HG02870 (cell line): ENCODE data around the gene EN1.

ENCODE experiments used
- ATAC-seq: cut with Tn5 transposase; IDR thresholded peaks from one replicate; pipeline ENCODE4 v1.9.1; 2021; ENCODE audit warnings: mild to moderate bottlenecking, moderate library complexity; ENCODE audit not compliant: unreplicated experiment

Gene EN1

GRCh38 chr2:118846953-118847761 lies at the start of gene EN1:
Gene EN1 (minus strand): TSS chr2:118847648. CDS start chr2:118847167, 481 bp downstream.
- ATAC-seq = no peak

DNA sequence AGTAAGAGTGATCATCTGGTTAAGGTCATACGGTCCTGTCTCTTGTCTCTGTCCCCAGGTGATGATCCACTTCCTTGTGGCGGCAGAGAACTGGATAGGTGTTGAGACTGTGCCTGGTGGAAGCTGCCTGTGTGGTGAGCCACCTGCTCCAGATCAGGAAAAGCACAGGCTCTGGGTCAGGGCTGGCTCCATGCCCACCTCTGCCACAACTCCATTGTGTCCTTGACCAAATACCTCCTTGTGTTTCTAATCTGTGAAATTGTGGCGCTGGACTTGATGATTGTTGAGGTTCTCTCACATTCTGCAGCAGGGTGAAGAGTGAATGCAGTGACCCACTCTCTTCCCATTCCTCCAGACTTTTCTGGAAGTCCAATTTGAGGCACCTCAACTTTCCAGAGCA lies 45.7 kb upstream of the EN1 start:
- no peak for ATAC-seq

DNA sequence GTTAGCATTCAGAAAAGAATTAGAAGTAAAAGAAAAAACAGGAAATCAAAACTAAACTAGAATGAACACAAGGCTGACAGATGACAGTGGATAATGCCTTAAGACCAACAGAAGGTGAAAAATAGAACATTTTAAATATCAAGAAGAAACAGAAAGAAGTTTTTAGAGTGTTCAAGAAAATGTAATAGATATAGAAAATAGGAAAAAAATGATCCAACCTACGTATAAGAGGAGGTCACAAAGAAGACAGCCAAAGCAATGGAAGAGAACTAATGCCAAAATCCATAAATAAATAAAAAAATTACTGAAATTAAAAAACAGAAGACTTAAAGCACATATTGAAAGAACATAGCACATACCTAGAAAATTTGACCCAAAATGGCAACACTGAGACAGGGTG lies 42.5 kb upstream of the EN1 start:
- ATAC-seq = no peak

GRCh38 chr2:118883792-118884191 lies 36.3 kb upstream of the EN1 start:
- no peak for ATAC-seq

DNA sequence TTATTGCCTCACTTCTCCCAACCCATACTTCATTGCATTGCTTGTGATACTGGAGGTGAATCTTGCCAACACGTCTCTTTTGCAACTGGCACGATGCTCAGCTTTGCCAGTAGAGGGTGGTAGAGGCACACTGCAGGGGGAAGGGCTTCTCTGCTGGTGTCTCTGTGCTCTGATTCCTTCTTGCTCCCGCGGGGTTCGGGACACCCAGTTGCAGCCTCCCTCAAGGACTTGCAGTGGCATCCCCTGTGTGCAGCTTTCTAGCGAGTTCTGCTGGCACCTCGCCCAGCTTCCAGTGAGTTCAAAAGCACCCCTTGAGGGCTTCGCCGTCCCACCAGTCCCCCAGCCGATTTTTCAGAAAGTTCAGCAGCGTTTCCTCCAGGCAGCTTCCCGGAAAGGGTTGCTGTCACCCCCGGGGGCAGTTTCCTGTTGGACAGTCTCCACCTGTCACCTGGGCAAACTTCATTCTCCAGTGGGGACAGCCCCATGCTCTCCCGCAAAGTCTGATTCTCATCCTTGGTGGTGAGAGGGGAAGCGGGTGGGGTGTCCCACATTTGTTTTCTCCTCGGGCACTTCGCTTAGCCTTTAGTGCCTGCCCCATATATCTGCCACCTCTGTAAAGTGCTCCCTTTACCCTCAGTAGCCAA lies 35.4 kb upstream of the EN1 start:
- peak; percentile 67 for ATAC-seq

- ATAC-seq = peak; percentile 92
These were observed 34.2 kb upstream of the EN1 start for GRCh38 chr2:118881490-118882129.

- no peak for ATAC-seq
These were observed 33.1 kb upstream of the EN1 start for GRCh38 chr2:118880501-118880900.

- ATAC-seq = no peak
These were observed 31.2 kb upstream of the EN1 start for GRCh38 chr2:118878531-118879149.

DNA sequence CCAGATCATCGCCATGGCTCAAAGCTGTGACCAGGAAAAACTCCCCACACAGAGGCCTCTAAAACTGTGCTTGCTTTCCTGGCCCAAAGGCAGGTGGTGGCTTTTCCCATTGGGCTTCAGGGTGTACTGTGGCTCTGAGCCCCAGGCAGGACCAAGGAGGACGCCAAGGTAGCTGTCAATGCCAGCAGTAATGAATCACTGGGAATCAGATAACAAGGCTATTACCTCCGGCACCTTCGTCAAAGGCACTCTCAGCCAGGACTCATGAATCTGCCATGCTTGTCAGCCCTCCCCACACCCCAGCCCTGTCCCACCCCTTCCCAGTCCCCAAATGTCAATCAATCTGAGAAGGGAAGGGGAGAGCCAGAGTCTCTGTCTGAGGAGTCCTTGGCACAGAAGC lies 27.9 kb upstream of the EN1 start:
- no peak for ATAC-seq

DNA sequence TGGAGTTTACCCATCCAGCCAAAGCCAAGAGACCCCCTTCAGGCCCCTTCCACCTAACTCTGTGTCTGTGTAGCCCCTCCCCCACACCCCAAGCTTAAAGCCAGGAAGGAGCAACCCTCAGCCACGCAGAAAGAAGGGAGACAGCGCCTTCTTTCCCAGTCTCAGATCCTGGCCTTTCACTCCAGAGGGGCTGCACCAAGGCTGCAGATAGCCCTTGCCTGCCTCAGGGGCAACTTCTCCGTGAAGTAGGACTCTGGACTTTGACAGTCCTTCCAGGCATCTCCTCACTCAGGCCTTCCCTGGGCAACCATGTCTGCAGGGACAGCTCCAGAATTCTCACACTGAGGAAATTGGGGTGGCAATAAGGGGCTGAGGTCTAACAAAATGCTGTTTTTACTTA lies 26.9 kb upstream of the EN1 start:
- no peak for ATAC-seq

DNA sequence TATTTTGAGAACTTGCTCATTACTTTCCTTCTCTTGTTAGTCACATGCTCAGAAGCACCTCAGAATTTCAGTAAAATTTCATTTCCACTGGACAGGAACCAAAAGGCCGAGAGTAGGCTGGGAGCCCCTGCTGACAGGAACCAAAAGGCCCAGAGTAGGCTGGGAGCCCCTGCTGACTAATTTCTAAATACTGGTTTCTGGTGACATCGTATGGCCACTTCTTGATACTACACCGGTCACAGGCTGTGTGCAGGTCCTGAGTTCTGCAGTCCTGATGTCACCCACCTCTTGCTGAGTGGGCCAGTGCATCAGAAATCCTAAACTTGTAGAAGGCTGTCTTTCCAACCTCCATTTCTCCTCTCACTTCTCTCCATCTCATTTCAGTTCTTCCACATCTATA lies 17.7 kb upstream of the EN1 start:
- ATAC-seq = peak; percentile 97

GRCh38 chr2:118864207-118864606 lies 16.8 kb upstream of the EN1 start:
- no peak for ATAC-seq

DNA sequence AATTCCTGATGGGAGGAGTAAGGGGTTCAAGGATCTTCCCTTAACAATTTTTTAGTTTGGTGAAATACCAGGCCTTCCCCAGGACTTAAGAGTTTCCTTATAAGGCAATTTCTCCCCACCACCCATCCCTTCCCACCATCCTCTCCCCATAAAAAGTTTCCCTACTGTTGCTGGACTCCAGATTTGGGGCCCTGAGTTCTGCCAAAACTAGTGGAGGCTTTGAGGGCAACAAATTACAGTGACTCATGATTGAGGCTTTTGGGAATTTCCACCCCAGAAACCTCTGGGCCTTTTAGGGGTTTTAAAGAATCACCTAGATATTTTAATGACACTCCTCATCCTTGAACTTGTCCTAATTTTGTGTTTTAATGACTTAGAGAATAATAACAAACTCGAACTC lies 14.3 kb upstream of the EN1 start:
- ATAC-seq = no peak

DNA sequence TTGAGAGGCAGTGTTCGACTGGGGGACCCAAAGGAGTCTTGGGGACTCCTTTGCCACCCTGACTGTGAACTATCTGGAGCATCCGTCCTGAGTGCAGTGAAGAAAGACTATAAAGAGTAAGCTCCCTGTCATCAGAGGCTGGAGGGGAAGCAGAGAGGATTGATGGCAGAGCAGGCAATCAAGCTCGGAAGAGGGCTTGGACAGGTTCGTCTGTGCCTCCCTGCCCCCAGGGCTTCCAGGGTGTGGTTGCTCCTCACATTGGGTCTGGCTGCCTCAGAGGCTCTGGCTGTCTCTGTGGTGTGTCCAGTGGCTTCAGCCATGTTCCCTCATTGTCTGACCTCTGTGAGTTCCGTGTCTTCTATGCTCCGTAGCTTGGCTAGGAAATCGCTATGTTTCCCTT lies 13.8 kb upstream of the EN1 start:
- ATAC-seq = no peak

- no peak for ATAC-seq
These were observed 13.1 kb upstream of the EN1 start for GRCh38 chr2:118860506-118860905.

- no peak for ATAC-seq
These were observed 11.8 kb upstream of the EN1 start for GRCh38 chr2:118859157-118859770.

DNA sequence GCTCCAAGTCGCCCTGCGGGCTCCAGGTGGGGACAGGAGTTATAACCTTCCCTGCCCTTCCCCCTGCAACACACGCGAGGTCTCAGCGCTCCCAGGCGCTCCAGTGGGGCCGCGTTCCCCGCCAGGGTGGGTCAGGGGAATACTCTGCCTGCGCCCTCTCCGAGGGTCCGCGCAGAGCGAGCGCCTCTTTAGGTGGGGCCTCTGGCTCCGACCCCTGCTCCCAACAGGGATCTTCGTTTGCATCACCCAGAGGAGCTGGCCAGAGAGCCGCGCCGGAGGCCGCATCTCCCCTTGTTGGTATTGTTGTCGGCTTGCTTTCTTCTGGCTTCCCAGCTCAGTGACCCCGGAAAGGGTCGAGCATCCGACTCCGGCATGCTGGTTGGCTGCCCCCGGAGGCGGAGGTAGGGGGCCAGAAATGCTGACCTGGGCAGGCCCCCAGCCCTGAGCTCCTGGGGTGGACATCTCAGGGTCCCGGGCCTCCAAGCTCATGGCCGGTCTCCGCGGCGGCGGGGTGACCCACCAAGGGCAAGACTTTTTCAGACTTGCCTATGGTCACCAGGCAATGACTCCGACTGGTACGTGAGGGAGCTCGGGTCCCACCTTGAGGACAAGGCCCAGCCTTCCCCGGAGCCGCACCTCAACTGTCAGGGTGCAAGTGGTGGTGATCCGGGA lies 11.2 kb upstream of the EN1 start:
- no peak for ATAC-seq

GRCh38 chr2:118857677-118858484 lies 10.4 kb upstream of the EN1 start:
- no peak for ATAC-seq

GRCh38 chr2:118856978-118857676 lies 9.7 kb upstream of the EN1 start:
- ATAC-seq = no peak
